T-helper 17 cell (primary cell): ENCODE data around the gene CABP7. TPM values are rescaled to one million over a fixed set of nuclear protein-coding genes. Genes with fewer than 3 reads are reported as not detected.

Experiments used
- ATAC-seq: fragments of 150-1000 bp; cut with Tn5 transposase; 2 replicates; pipeline ENCODE4 v1.10.0; 2021; ENCODE audit warnings: mild to moderate bottlenecking, moderate library complexity
- DNase-seq, 3 donors: peaks; one replicate each; pipeline versions ENCODE4 v3.0.0 to v3.0.0-alpha.2; 2020 to 2021
- H3K9me3 ChIP-seq: one replicate; pipeline ENCODE4 v1.7.0; 2013; ENCODE audit warnings: low read length, mild to moderate bottlenecking; ENCODE audit not compliant: control insufficient read depth, poor library complexity, severe bottlenecking
- H3K27ac Mint-ChIP-seq: one replicate; pipeline ENCODE4 v1.8.0; 2022; ENCODE audit warnings: mild to moderate bottlenecking, moderate library complexity, mixed read lengths
- H3K27me3 Mint-ChIP-seq: one replicate; pipeline ENCODE4 v1.8.0; 2022; ENCODE audit warnings: mixed read lengths
- H3K36me3 Mint-ChIP-seq: one replicate; pipeline ENCODE4 v1.8.0; 2022; ENCODE audit warnings: low read depth, mixed read lengths
- H3K4me1 Mint-ChIP-seq: one replicate; pipeline ENCODE4 v1.8.0; 2022; ENCODE audit warnings: mild to moderate bottlenecking, mixed read lengths
- H3K4me3 Mint-ChIP-seq: one replicate; pipeline ENCODE4 v1.8.0; 2022; ENCODE audit warnings: mild to moderate bottlenecking, moderate library complexity, mixed read lengths
- total RNA-seq, 4 donors: library from RNA in 2 of 4; stranded (reverse) in 2 of 4; gene quantifications; one replicate each; pipeline ENCODE4 v1.2.3 and lab custom pipeline; 2022 to 2026

CABP7 gene
- total RNA-seq, 2 donors from 2014 or later, result 0.32 to 0.39 TPM

- no peaks in the 10 kb centered on the region for H3K9me3 ChIP-seq
- no peak for DNase-seq
- no peak for ATAC-seq
- Mint-ChIP-seq H3K36me3 (peaks cover 5% of the 10 kb centered on the region), H3K27me3 (no peaks in the 10 kb centered on the region), H3K4me1 (no peaks in the 10 kb centered on the region), H3K4me3 (no peak overlapping the region), H3K27ac (no peak overlapping the region)
Observed at GRCh38 chr22:29734838-29735237, 15.0 kb downstream of the CABP7 start.

- Mint-ChIP-seq H3K27me3 (no peaks in the 10 kb centered on the region), H3K4me3 (no peak overlapping the region), H3K36me3 (peaks cover 5% of the 10 kb centered on the region), H3K27ac (no peak overlapping the region), H3K4me1 (no peaks in the 10 kb centered on the region)
- DNase-seq, result no peak
- no peaks in the 10 kb centered on the region for H3K9me3 ChIP-seq
- no peak for ATAC-seq
Observed at GRCh38 chr22:29735416-29735815, 15.6 kb downstream of the CABP7 start.

GRCh38 chr22:29737251-29738117, 17.7 kb downstream of the CABP7 start:
- H3K36me3 Mint-ChIP-seq, result peaks cover 5% of the 10 kb centered on the region
- no peak overlapping the region for H3K4me3 Mint-ChIP-seq
- no peaks in the 10 kb centered on the region for H3K9me3 ChIP-seq
- H3K27me3 Mint-ChIP-seq, result no peaks in the 10 kb centered on the region
- no peak overlapping the region for H3K27ac Mint-ChIP-seq
- DNase-seq, result no peak
- H3K4me1 Mint-ChIP-seq, result no peaks in the 10 kb centered on the region
- no peak for ATAC-seq

GRCh38 chr22:29738118-29738815, 18.5 kb downstream of the CABP7 start:
- Mint-ChIP-seq H3K27me3 (no peaks in the 10 kb centered on the region), H3K27ac (no peak overlapping the region), H3K4me3 (no peak overlapping the region), H3K4me1 (no peaks in the 10 kb centered on the region), H3K36me3 (peaks cover 5% of the 10 kb centered on the region)
- DNase-seq (no peak), ATAC-seq (no peak)
- no peaks in the 10 kb centered on the region for H3K9me3 ChIP-seq

GRCh38 chr22:29739346-29739875, 19.6 kb downstream of the CABP7 start:
- Mint-ChIP-seq H3K36me3 (peaks cover 3% of the 10 kb centered on the region), H3K4me1 (no peaks in the 10 kb centered on the region), H3K27me3 (no peaks in the 10 kb centered on the region), H3K27ac (no peak overlapping the region), H3K4me3 (no peak overlapping the region)
- no peaks in the 10 kb centered on the region for H3K9me3 ChIP-seq
- ATAC-seq, result no peak
- no peak for DNase-seq

GRCh38 chr22:29740216-29740615, 20.4 kb downstream of the CABP7 start:
- H3K9me3 ChIP-seq, result no peaks in the 10 kb centered on the region
- DNase-seq (no peak), ATAC-seq (no peak)
- no peak overlapping the region for H3K27ac Mint-ChIP-seq
- no peak overlapping the region for H3K4me3 Mint-ChIP-seq
- no peaks in the 10 kb centered on the region for H3K27me3 Mint-ChIP-seq
- peaks cover 3% of the 10 kb centered on the region for H3K36me3 Mint-ChIP-seq
- no peaks in the 10 kb centered on the region for H3K4me1 Mint-ChIP-seq

- Mint-ChIP-seq H3K36me3 (peaks cover 2% of the 10 kb centered on the region), H3K27ac (peak overlapping the region; percentile 45), H3K4me1 (no peaks in the 10 kb centered on the region), H3K4me3 (no peak overlapping the region), H3K27me3 (no peaks in the 10 kb centered on the region)
- H3K9me3 ChIP-seq, result no peaks in the 10 kb centered on the region
- ATAC-seq (no peak), DNase-seq (no peak)
Observed at GRCh38 chr22:29741926-29742325, 22.1 kb downstream of the CABP7 start.

GRCh38 chr22:29742326-29742725, 22.5 kb downstream of the CABP7 start:
- H3K36me3 Mint-ChIP-seq, result no peaks in the 10 kb centered on the region
- peak overlapping the region; percentile 45 for H3K27ac Mint-ChIP-seq
- ATAC-seq (no peak), DNase-seq (no peak)
- no peaks in the 10 kb centered on the region for H3K9me3 ChIP-seq
- H3K27me3 Mint-ChIP-seq, result no peaks in the 10 kb centered on the region
- H3K4me1 Mint-ChIP-seq, result no peaks in the 10 kb centered on the region
- H3K4me3 Mint-ChIP-seq, result no peak overlapping the region

GRCh38 chr22:29744902-29745301, 25.1 kb downstream of the CABP7 start:
- ATAC-seq (no peak), DNase-seq (no peak)
- H3K4me1 Mint-ChIP-seq, result no peaks in the 10 kb centered on the region
- H3K27ac Mint-ChIP-seq, result no peak overlapping the region
- H3K4me3 Mint-ChIP-seq, result no peak overlapping the region
- no peaks in the 10 kb centered on the region for H3K9me3 ChIP-seq
- no peaks in the 10 kb centered on the region for H3K27me3 Mint-ChIP-seq
- peaks cover 4% of the 10 kb centered on the region for H3K36me3 Mint-ChIP-seq

GRCh38 chr22:29747832-29748231, 28.0 kb downstream of the CABP7 start:
- H3K27ac Mint-ChIP-seq, result no peak overlapping the region
- H3K9me3 ChIP-seq, result no peaks in the 10 kb centered on the region
- ATAC-seq, result no peak
- peaks cover 4% of the 10 kb centered on the region for H3K36me3 Mint-ChIP-seq
- no peak for DNase-seq
- H3K27me3 Mint-ChIP-seq, result no peaks in the 10 kb centered on the region
- H3K4me1 Mint-ChIP-seq, result peaks cover 15% of the 10 kb centered on the region
- no peak overlapping the region for H3K4me3 Mint-ChIP-seq

GRCh38 chr22:29748248-29748893, 28.6 kb downstream of the CABP7 start:
- Mint-ChIP-seq H3K36me3 (peaks cover 4% of the 10 kb centered on the region), H3K27ac (no peak overlapping the region), H3K4me3 (no peak overlapping the region), H3K4me1 (peaks cover 15% of the 10 kb centered on the region), H3K27me3 (no peaks in the 10 kb centered on the region)
- DNase-seq (no peak), ATAC-seq (no peak)
- no peaks in the 10 kb centered on the region for H3K9me3 ChIP-seq

GRCh38 chr22:29750029-29750428, 30.2 kb downstream of the CABP7 start:
- peaks cover 4% of the 10 kb centered on the region for H3K36me3 Mint-ChIP-seq
- peaks cover 15% of the 10 kb centered on the region for H3K4me1 Mint-ChIP-seq
- no peaks in the 10 kb centered on the region for H3K9me3 ChIP-seq
- peak overlapping the region; percentile 43 for H3K27ac Mint-ChIP-seq
- H3K4me3 Mint-ChIP-seq, result peak overlapping the region; percentile 45
- H3K27me3 Mint-ChIP-seq, result no peaks in the 10 kb centered on the region
- DNase-seq, result no peak
- no peak for ATAC-seq
